NCI-H774 (cell line): ENCODE data around the gene GBGT1.
"Not testable (repeated sequence)": the region's sequence is repeated elsewhere in the genome, so short reads cannot be mapped to it uniquely, and the experiment has no call there.

Experiments used
- DNase-seq: peaks from one replicate; lab custom pipeline; 2025; lab: John Stamatoyannopoulos, UW

Gene GBGT1

GRCh38 chr9:133195029-133195428 lies 31.3 kb upstream of the GBGT1 start:
- DNase-seq = no peak

GRCh38 chr9:133194597-133194996 lies 30.9 kb upstream of the GBGT1 start:
- no peak for DNase-seq

- no peak for DNase-seq
Measured at GRCh38 chr9:133191989-133192388, 28.3 kb upstream of the GBGT1 start.

DNA sequence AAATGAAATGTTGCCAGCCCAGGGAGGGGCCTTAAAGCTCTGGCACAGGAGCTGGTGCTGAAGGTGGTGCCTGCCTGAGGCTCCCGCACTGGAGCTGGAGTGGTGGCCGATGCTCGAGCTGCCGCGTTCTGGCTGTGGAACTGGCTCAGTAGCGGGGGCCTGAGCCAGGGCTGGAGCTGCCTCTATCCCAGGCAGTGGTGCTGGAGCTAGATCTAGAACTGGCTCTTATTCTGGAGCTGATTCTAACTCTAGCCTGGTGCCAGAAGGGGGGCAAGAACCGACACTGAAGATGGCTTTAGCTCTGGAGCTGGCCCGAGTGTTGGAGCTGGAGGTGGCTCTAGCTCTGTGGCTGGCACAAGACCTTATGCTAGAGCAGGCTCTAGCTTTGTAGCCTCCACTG lies 26.1 kb upstream of the GBGT1 start:
- DNase-seq = no peak

DNA sequence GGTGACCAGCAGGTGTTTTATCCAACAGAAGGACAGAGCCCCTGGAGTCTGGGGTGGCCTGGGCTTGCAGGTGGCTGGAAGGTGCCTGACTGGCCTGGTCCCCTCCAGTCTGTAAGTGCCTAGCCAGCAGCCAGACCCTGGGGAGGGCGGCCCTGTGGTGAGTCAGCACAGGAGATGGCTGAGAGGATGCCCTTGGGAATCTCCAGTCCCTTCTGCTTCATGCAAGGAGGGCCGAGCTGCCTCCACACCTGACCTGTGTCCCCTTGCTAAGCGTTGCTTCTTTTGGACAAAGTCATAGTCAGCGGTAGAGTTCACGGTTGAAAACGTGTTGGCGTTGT lies 25.1 kb upstream of the GBGT1 start:
- DNase-seq = no peak

GRCh38 chr9:133188006-133188842 lies 24.5 kb upstream of the GBGT1 start:
- DNase-seq = no peak

GRCh38 chr9:133187561-133188005 lies 23.9 kb upstream of the GBGT1 start:
- no peak for DNase-seq

GRCh38 chr9:133186736-133187135 lies 23.0 kb upstream of the GBGT1 start:
- no peak for DNase-seq

DNA sequence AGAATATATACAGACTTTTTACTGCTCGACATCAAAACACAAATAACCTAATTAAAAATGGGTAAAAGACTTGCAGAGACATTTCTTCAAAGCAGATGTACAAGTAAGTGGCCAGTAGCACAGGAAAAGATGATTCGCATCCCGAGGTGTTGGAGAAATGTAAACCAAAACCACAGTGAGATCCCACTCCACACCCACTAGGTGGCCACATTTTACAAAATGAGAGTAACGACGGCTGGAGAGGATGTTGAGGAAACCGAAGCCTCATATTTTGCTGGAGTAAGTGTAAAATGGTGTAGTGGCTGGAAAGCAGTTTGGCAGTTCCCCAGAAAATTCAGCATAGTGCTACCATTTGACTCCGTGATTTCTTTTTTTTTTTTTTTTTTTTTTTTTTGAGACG lies 21.3 kb upstream of the GBGT1 start:
- DNase-seq = peak; percentile 66

DNA sequence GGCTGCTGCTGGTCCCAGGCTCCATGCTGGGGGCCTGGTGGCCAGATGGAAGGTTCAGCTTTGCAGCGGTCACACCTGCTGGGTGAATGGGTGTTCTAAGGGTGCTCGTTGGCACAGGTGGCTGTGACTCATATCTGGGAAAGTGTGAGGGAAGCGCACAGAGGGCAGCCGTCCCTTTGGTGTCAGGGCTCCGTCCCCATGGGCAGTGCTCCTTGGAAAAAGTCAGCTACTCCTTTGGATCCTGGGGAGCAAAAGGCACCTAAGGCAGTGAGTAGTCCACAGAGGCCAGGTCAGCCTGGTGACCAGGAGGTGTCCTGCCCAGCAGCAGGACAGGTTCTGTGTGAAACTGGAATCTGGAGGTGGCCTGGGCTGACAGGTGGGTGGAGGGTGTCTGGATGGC lies 18.4 kb upstream of the GBGT1 start:
- DNase-seq = no peak

DNA sequence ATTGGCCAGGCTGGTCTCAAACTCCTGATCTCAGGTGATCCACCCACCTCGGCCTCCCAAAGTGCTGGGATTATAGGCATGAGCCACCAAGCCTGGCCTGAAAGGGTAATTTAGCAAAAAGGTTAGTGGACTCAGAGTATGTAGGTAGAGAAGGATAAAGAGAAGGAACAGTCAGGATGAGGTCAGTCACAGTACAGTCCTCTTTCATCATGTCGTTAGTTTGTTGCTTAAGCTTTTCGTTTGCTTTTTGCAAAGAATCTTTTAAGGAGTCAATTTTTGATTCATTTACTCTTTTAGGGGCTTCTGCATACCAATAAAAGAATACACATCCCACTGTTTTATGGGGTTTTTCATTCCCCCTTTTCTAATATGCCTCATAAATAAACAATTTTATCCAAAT lies 17.8 kb upstream of the GBGT1 start:
- no peak for DNase-seq

GRCh38 chr9:133180953-133181352 lies 17.2 kb upstream of the GBGT1 start:
- DNase-seq = no peak

DNA sequence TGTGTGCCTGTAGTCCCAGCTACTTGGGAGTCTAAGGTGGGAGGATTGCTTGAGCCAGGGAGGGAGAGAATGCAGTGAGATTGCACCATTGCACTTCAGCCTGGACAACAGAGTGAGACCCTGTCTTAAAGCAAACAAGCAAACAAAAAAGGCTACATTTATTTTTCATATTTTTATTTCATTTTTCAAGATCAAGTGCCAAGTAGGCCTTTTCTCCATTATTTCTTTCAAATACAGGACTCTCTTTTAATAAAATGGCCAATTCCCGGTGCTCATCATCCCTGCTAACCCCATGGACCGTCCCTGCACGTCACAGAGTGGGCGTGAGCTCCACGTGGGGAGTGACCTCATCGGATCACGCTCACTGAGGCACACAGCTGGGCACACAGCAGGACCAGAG lies 9.3 kb upstream of the GBGT1 start:
- DNase-seq = no peak

GRCh38 chr9:133171161-133171961 lies 7.6 kb upstream of the GBGT1 start:
- DNase-seq = no peak

DNA sequence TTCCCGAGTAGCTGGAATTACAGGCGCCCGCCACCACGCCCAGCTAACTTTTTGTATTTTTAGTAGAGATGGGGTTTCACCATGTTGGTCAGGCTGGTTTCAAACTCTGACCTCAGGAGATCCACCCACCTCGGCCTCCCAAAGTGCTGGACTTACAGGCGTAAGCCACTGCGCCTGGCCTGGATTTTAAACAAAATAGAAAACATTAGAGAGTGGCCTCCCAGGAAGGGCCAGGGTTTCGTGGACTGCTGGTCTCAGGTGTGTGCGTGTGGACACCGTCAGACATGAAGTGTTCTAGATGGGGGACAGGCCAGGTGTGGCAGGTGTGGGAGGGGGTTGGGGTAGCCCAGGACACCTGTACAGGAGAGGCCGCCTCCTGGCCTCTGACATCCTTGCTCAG lies 7.0 kb upstream of the GBGT1 start:
- DNase-seq = no peak

DNA sequence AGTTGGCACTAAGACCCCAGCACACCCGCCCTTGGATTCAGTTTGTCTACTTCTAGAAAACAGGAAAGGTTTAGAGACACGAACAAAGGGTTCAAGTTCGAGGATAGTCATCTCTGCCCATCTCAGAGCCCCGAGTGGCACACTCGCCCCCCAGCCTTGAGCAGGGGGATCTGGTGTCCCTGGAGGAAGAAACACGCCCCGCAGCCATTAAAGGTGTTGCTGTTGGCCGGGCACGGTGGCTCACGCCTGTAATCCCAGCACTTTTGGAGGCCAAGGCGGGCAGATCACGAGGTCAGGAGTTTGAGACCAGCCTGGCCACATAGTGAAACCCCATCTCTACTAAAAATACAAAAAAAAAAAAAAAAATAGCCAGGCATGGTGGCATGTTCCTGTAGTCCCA lies 6.0 kb upstream of the GBGT1 start:
- DNase-seq = not testable (repeated sequence)

DNA sequence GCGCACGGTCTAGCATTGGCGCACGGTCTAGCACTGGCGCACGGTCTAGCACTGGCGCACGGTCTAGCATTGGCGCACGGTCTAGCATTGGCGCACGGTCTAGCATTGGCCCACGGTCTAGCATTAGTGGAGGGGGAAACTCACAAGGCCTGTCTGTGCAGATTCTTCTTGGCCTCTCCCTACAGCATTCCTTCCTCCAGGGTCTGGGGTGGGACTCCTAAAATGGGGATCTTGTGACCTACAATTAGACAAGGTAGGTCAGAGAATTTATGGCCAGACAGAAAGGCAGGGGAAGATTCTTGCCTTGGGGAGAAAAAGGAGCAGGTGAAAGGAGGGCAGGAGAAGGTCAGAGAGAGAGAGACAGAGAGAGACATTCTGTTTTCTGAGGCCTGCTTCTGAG lies 5.4 kb upstream of the GBGT1 start:
- DNase-seq = no peak

- DNase-seq = no peak
Measured at GRCh38 chr9:133168432-133168831, 4.7 kb upstream of the GBGT1 start.

DNA sequence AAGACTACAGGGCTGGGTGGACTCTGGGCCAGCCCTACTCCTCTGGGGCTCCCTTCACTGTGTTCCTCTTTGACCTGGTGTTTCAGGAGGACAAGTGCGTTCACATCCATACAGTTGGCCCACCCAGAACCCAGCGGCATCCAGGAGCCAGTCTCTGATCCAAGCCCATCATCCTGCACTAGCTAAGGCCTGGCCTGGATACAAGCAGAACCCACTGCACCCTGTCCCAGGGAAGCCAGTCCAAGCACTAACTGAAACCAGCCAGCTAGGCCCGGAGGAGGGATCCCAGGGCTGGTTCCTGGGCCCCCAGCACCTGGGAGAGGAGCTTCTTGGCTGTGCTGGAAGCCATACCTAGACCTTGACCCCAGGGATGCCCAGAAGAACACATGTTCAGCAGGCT lies 4.1 kb upstream of the GBGT1 start:
- DNase-seq = no peak

DNA sequence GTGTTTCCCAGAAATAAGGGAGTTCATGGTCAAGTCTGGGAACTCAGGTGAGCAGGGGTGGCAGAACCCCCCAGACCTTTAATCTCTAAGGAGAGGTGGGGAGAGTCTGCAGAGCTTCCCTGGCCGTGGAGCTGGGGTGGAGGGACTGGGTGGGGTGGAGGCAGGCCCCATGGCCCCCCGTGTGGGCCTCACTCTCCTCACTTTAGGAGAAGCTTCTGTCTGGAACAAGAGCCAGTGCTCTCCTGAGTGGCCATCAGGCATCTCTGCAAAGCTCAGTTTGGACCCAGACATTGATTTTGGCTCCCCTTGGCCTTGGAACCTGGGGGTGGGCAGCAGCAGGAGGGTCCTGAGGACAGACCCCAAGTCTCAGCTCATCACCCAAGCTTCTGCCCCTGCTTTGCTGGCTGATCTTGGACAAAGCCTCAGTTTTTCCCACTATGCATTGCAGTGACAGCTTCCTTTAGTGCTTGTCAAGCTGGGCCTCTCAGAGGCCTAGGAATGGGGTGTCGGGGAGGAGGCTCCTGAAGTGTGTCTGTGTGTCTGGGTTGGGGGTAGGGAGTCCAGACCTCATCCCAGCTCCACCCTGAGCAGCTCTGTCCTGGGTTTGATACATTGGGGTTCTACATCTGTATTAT lies 3.5 kb upstream of the GBGT1 start:
- no peak for DNase-seq

GRCh38 chr9:133166392-133166791 lies 2.7 kb upstream of the GBGT1 start:
- DNase-seq = no peak

DNA sequence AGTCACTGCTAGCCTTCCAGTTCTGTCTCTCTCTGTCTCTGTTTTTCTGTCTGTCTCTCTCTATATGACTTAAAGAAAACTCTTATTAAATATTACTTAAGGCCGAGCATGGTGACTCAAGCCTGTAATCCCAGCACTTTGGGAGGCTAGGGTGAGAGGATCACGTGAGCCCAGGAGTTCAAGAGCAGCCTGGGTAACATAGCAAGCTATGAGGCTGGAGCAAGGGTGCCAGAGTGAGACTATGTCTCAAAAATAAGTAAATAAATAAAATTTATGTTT lies 1.7 kb upstream of the GBGT1 start:
- no peak for DNase-seq

DNA sequence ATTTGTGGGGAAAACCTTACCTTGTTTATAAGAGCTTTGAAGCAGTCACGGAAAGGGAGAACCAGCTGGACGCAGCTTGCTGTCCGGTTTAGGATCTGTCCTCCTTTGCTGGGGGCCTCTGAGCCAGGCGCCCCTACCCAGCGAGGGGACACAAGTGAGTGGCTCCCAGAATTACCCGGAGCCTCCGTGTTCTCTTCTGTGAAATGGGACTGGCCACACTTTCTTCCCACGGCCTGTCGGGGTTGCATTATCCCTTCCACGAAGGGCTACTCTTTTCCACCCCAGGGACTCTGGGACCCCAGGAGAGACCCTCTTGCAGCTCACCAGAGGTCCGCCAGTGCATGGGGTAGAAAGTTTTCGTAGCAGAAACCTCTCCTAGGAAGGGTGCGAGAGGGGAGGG lies 477 bp upstream of the GBGT1 start:
- no peak for DNase-seq
